H1 (cell line): ENCODE data around the gene HAO1. TPM values are rescaled to one million over a fixed set of nuclear protein-coding genes. Genes with fewer than 3 reads are reported as not detected.

Source experiments
- CTCF ChIA-PET: fragments of 300-600 bp; sonication (Branson Sonifier 250); formaldehyde crosslinking; loops from one replicate; lab custom pipeline; 2021; ENCODE audit not compliant: partially characterized antibody; lab: Charles Lee
- POLR2A ChIA-PET: fragments of 300-600 bp; sonication (Branson Sonifier 250); formaldehyde crosslinking; loops from one replicate; lab custom pipeline; 2021; ENCODE audit warnings: inconsistent platforms; ENCODE audit not compliant: partially characterized antibody; lab: Charles Lee
- DNase-seq, 2 experiments: peaks; one replicate each; pipeline versions ENCODE4 v3.0.0 to v3.0.0-alpha.2; 2010 to 2022; ENCODE audit warnings: low spot score in 2 of 2, low read depth in 1 of 2, mixed read lengths in 1 of 2
- FAIRE-seq: peaks from 2 replicates; lab custom pipeline; 2011; peaks lifted over from hg19 to GRCh38; lab: Jason Lieb, UNC
- H2AFZ ChIP-seq: 2 replicates; pipeline ENCODE4 v1.8.1; 2012; ENCODE audit warnings: low read length, inconsistent platforms
- H2AK5ac ChIP-seq: 2 replicates; pipeline ENCODE4 v1.6.1; 2013; ENCODE audit warnings: low read depth, low read length
- H2BK120ac ChIP-seq: replicated peaks from 2 replicates; pipeline ENCODE3; 2013; ENCODE audit warnings: low read depth, low read length, inconsistent platforms
- H2BK12ac ChIP-seq: 2 replicates; pipeline ENCODE4 v1.6.1; 2013; ENCODE audit warnings: low read depth, low read length
- H2BK15ac ChIP-seq: 2 replicates; pipeline ENCODE4 v1.6.1; 2013; ENCODE audit warnings: low read length
- H2BK20ac ChIP-seq: 2 replicates; pipeline ENCODE4 v1.6.1; 2013; ENCODE audit warnings: low read length
- H2BK5ac ChIP-seq: 2 replicates; pipeline ENCODE4 v1.6.1; 2013; ENCODE audit warnings: low read depth, low read length
- H3K14ac ChIP-seq: 2 replicates; pipeline ENCODE4 v1.6.1; 2013; ENCODE audit warnings: inconsistent platforms; ENCODE audit not compliant: insufficient read length
- H3K18ac ChIP-seq: 2 replicates; pipeline ENCODE4 v1.6.1; 2013; ENCODE audit warnings: low read length; ENCODE audit errors: extremely low read depth
- H3K23ac ChIP-seq: 2 replicates; pipeline ENCODE4 v1.6.1; 2013; ENCODE audit warnings: inconsistent platforms; ENCODE audit not compliant: insufficient read length
- H3K23me2 ChIP-seq: 2 replicates; pipeline ENCODE4 v1.6.1; 2013; ENCODE audit warnings: low read depth, low read length
- H3K27ac ChIP-seq: 2 replicates; pipeline ENCODE4 v1.6.1; 2011; ENCODE audit warnings: low read depth, low read length, inconsistent platforms
- H3K27me3 ChIP-seq, 4 experiments: replicated peaks in 1 of 4; 1 replicate in 1 of 4; 2 replicates in 3 of 4; pipeline versions ENCODE4 v1.6.1 to v1.8.1; 2011 to 2013; ENCODE audit warnings: low read length in 3 of 4, mild to moderate bottlenecking in 3 of 4, inconsistent platforms in 2 of 4, mixed read lengths in 2 of 4, moderate library complexity in 1 of 4; ENCODE audit not compliant: control insufficient read depth in 3 of 4, insufficient read depth in 3 of 4; ENCODE audit errors: extremely low read depth in 1 of 4
- H3K36me3 ChIP-seq, 4 experiments: 2 replicates each; pipeline versions ENCODE4 v1.6.1 to v1.8.1; 2011 to 2013; ENCODE audit warnings: mild to moderate bottlenecking in 4 of 4, low read length in 3 of 4, moderate library complexity in 2 of 4, control low read depth in 1 of 4, inconsistent platforms in 1 of 4; ENCODE audit not compliant: insufficient read depth in 4 of 4, control insufficient read depth in 2 of 4
- H3K4ac ChIP-seq: replicated peaks from 2 replicates; pipeline ENCODE3; 2013; ENCODE audit warnings: low read length, low read depth, mixed read lengths, inconsistent platforms; ENCODE audit not compliant: insufficient read length
- H3K4me1 ChIP-seq, 4 experiments: replicated peaks in 1 of 4; 1 replicate in 1 of 4; 2 replicates in 3 of 4; pipeline versions ENCODE4 v1.6.1 to v1.8.1; 2011 to 2013; ENCODE audit warnings: low read length in 3 of 4, inconsistent platforms in 2 of 4, mixed read lengths in 1 of 4; ENCODE audit not compliant: insufficient read depth in 4 of 4, control insufficient read depth in 3 of 4
- H3K4me2 ChIP-seq, 2 experiments: 2 replicates each; pipeline versions ENCODE4 v1.6.1 to v1.8.1; 2011 to 2013; ENCODE audit warnings: low read depth in 2 of 2, low read length in 2 of 2, control low read depth in 1 of 2, inconsistent platforms in 1 of 2, mild to moderate bottlenecking in 1 of 2; ENCODE audit not compliant: insufficient read depth in 1 of 2
- H3K4me3 ChIP-seq, 4 experiments: fragments of 200-600, 300-600 bp in 1 of 4; sonication (generic), shearing (Covaris generic), sonication (Bioruptor Twin) in 1 of 4; 2 replicates each; pipeline versions ENCODE4 v1.5.1 to v1.8.1; 2011 to 2016; ENCODE audit warnings: low read length in 4 of 4, low read depth in 3 of 4, control low read depth in 2 of 4, inconsistent platforms in 2 of 4, mild to moderate bottlenecking in 2 of 4, mixed read lengths in 1 of 4, moderate library complexity in 1 of 4; ENCODE audit not compliant: insufficient read depth in 2 of 4; ENCODE audit errors: extremely low read depth in 1 of 4
- H3K56ac ChIP-seq: replicated peaks from 2 replicates; pipeline ENCODE3; 2013; ENCODE audit warnings: low read depth, mild to moderate bottlenecking, mixed read lengths, low read length, inconsistent platforms; ENCODE audit not compliant: insufficient read length
- H3K79me1 ChIP-seq: 2 replicates; pipeline ENCODE4 v1.6.1; 2013; ENCODE audit warnings: low read depth, low read length, control low read depth
- H3K79me2 ChIP-seq, 2 experiments: 2 replicates each; pipeline versions ENCODE4 v1.6.1 to v1.8.1; 2012 to 2013; ENCODE audit warnings: low read length in 2 of 2, mild to moderate bottlenecking in 2 of 2, inconsistent platforms in 1 of 2; ENCODE audit not compliant: insufficient read depth in 2 of 2, control insufficient read depth in 1 of 2
- H3K9ac ChIP-seq, 4 experiments: replicated peaks in 1 of 4; 1 replicate in 1 of 4; 2 replicates in 3 of 4; pipeline versions ENCODE4 v1.6.1 to v1.8.1; 2011 to 2013; ENCODE audit warnings: low read depth in 3 of 4, low read length in 3 of 4, control low read depth in 2 of 4, mild to moderate bottlenecking in 2 of 4, moderate library complexity in 2 of 4, inconsistent platforms in 1 of 4; ENCODE audit errors: extremely low read depth in 1 of 4
- H3K9me3 ChIP-seq, 2 experiments: 2 replicates each; pipeline versions ENCODE4 v1.6.1 to v1.8.1; 2012 to 2013; ENCODE audit warnings: mild to moderate bottlenecking in 2 of 2, moderate library complexity in 2 of 2, control low read depth in 1 of 2, inconsistent platforms in 1 of 2, low read depth in 1 of 2, low read length in 1 of 2, mixed read lengths in 1 of 2; ENCODE audit not compliant: insufficient read depth in 2 of 2
- H4K20me1 ChIP-seq, 2 experiments: replicated peaks in 1 of 2; 2 replicates each; pipeline versions ENCODE3 to v1.8.1; 2011 to 2013; ENCODE audit warnings: inconsistent platforms in 2 of 2, low read length in 2 of 2, mild to moderate bottlenecking in 1 of 2; ENCODE audit not compliant: insufficient read depth in 2 of 2, control insufficient read depth in 1 of 2
- H4K5ac ChIP-seq: 2 replicates; pipeline ENCODE4 v1.6.1; 2013; ENCODE audit warnings: low read length, low read depth, mixed read lengths, inconsistent platforms; ENCODE audit not compliant: insufficient read length
- H4K8ac ChIP-seq: 2 replicates; pipeline ENCODE4 v1.8.0; 2013; ENCODE audit warnings: mild to moderate bottlenecking, moderate library complexity, low read length, inconsistent platforms; ENCODE audit not compliant: insufficient read depth; ENCODE audit errors: extremely low read depth
- H4K91ac ChIP-seq: replicated peaks from 2 replicates; pipeline ENCODE3; 2013; ENCODE audit warnings: low read length, mixed read lengths, inconsistent platforms; ENCODE audit not compliant: insufficient read length
- ASH2L ChIP-seq: fragments of 200-600, 300-600 bp; sonication (generic); IDR thresholded peaks from one replicate; pipeline ENCODE4 v1.7.1; 2017; ENCODE audit warnings: low read length
- CTBP2 ChIP-seq: IDR thresholded peaks from 2 replicates; pipeline ENCODE4 v1.7.0; 2011; ENCODE audit warnings: borderline replicate concordance, mild to moderate bottlenecking, moderate library complexity, mixed read lengths, low read length; ENCODE audit not compliant: insufficient read depth, insufficient read length
- GTF2F1 ChIP-seq: IDR thresholded peaks from 2 replicates; pipeline ENCODE4 v1.6.1; 2012; ENCODE audit warnings: low read depth, low read length, improper control_type of control experiment, borderline replicate concordance
- MAX ChIP-seq: IDR thresholded peaks from 2 replicates; pipeline ENCODE4 v1.6.1; 2012; ENCODE audit warnings: inconsistent platforms
- POLR2AphosphoS5 ChIP-seq: IDR thresholded peaks from 2 replicates; pipeline ENCODE4 v1.6.1; 2011; ENCODE audit warnings: low read depth, low read length
- WGBS, 2 experiments: shearing (Covaris generic) in 1 of 2; methylation state at CpG; one replicate each; pipeline versions ENCODE4 v1.1.6 to v1.1.7; 2013 to 2015; ENCODE audit warnings: low lambda C conversion rate in 2 of 2, mixed read lengths in 2 of 2, inconsistent platforms in 1 of 2, low coverage in 1 of 2, missing lambda C conversion rate in 1 of 2; ENCODE audit not compliant: insufficient replicate concordance in 2 of 2, insufficient coverage in 1 of 2, insufficient read length in 1 of 2; ENCODE audit errors: extremely low coverage in 1 of 2, missing lambda C conversion rate in 1 of 2; 5-methylcytosine and 5-hydroxymethylcytosine counted together
- polyA plus RNA-seq, 7 experiments: library from polyadenylated mRNA; depleted of rRNA in 3 of 7; stranded (reverse) in 5 of 7; unstranded in 2 of 7; fragments of >200 nt in 5 of 7; fragments of 200-250 nt in 2 of 7; gene quantifications; 1 replicate in 5 of 7; 2 replicates in 1 of 7; 4 replicates in 1 of 7; pipeline versions ENCODE4 v1.2.1 to v1.2.3, GENCODE V29; 2011 to 2013; ENCODE audit warnings: missing spikeins in 2 of 7, mixed read lengths in 2 of 7
- total RNA-seq: library from RNA; stranded (reverse); fragmentation: NEBNext Ultra II Directional; extraction: Animal tissue kit (Norgen Biotek cat#: 25700); gene quantifications from 2 replicates; pipeline ENCODE4 v1.2.1, GENCODE V29; 2021

The HAO1 gene
- total and polyA plus RNA-seq, 2 of the 8 experiments (the other 6 are each of a cell fraction or from before 2014, with no cell fraction given), result not detected

- no peak overlapping the region for H4K91ac ChIP-seq
- no peak overlapping the region for H2BK120ac ChIP-seq
- no peak overlapping the region for H2AFZ ChIP-seq
- DNase-seq (no peak), FAIRE-seq (no peak)
- no peak overlapping the region for H3K4ac ChIP-seq
- no peak overlapping the region for H2BK15ac ChIP-seq
- no peak overlapping the region for H3K9ac ChIP-seq
- H2BK20ac ChIP-seq, result no peak overlapping the region
- H3K4me1 ChIP-seq, result no peaks in the 10 kb centered on the region
- ChIA-PET POLR2A (no interaction called here), CTCF (interaction anchor here (0.6 to 6.5 kb wide), 21 partner anchors 10 to 1795 kb away, joined by 3 to 53 read pairs (median 5); no protein-coding TSS in a partner anchor)
- H3K36me3 ChIP-seq, result no peaks in the 10 kb centered on the region; a peak in 1 of 8 replicates
- H3K23me2 ChIP-seq, result peaks cover 2% of the 10 kb centered on the region; the same call in 1 of the 2 replicates
- no peak overlapping the region for H3K4me2 ChIP-seq
- no peak overlapping the region for H2AK5ac ChIP-seq
- H3K27ac ChIP-seq, result no peak overlapping the region
- no peak overlapping the region for H4K5ac ChIP-seq
- H4K8ac ChIP-seq, result no peak overlapping the region
- H3K23ac ChIP-seq, result no peak overlapping the region
- no peaks in the 10 kb centered on the region for H3K79me1 ChIP-seq
- H3K9me3 ChIP-seq, result peaks cover 6 to 15% of the 10 kb centered on the region in 2 experiments
- WGBS, 2 experiments, result 86% methylated on average over 3 of the region's 3 CpGs; no CpG with 5 or more reads in 1 of the 2 experiments
- no peaks in the 10 kb centered on the region for H3K27me3 ChIP-seq
- TF ChIP-seq GTF2F1 (no peak), MAX (no peak), CTBP2 (no peak), POLR2AphosphoS5 (no peak), ASH2L (no peak)
- H4K20me1 ChIP-seq, result no peaks in the 10 kb centered on the region
- no peaks in the 10 kb centered on the region for H3K79me2 ChIP-seq
- H3K56ac ChIP-seq, result no peak overlapping the region
- no peak overlapping the region for H3K18ac ChIP-seq
- no peak overlapping the region for H3K4me3 ChIP-seq
- H3K14ac ChIP-seq, result no peak overlapping the region
- H2BK12ac ChIP-seq, result no peak overlapping the region
- H2BK5ac ChIP-seq, result no peak overlapping the region
Measured at GRCh38 chr20:7937328-7937727, 2.9 kb downstream of the HAO1 start.
